GM06990 (cell line): ENCODE measurements around the gene MRPL2.

ENCODE experiments used
- DNase-seq: peaks from one replicate; pipeline ENCODE4 v3.0.0-alpha.2; 2011; ENCODE audit not compliant: insufficient read length; ENCODE audit errors: extremely low read depth
- H3K27me3 ChIP-seq: replicated peaks from 2 replicates; pipeline ENCODE4 v1.6.0; 2011; ENCODE audit warnings: low read length; ENCODE audit not compliant: control insufficient read depth, insufficient read depth
- H3K36me3 ChIP-seq: 2 replicates; pipeline ENCODE4 v1.5.1; 2011; ENCODE audit warnings: low read length; ENCODE audit not compliant: control insufficient read depth, insufficient read depth
- H3K4me3 ChIP-seq: replicated peaks from 2 replicates; pipeline ENCODE4 v1.5.1; 2011; ENCODE audit warnings: low read depth, mild to moderate bottlenecking, control low read depth, low read length
- CTCF ChIP-seq: IDR thresholded peaks from 2 replicates; pipeline ENCODE4 v1.5.1; 2011; ENCODE audit warnings: low read length, control low read depth, mild to moderate bottlenecking, inconsistent platforms; ENCODE audit not compliant: insufficient read depth, poor library complexity, severe bottlenecking

The MRPL2 gene

DNA sequence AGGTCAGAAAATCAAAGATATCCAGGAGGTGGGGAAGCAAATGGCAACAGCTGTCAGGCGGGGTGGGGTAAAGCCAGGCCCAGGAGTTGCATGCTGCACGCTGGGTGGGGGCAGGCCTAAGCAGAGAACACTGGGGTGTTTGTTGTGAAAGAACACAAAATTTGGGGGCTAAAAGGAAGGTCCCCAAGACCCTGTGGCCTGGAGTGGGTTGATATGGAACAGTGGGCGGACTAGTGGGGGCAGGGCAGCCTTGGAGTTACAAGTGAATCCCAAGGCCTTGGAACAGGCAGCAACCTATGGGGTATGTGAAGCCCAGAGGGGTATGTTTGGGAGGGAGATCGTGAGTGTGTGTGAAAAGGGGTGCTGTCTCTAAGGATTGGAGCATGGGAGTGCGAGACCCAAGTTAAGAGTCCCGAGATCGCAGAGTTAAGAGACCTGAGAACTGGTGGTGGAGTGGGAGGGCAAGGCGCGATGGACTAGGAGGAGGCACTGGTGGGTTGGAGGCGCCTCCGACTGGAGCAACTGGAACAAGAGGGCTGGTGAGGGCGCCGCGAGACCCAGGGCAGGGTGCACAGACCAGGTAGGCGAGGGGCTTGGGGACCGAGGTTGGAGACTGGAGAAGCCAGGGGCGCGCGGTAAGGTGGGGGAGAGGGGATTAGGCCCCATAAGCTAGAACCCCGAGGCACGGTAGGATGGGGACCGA, 6.2 kb downstream of the MRPL2 start:
- H3K27me3 ChIP-seq, result no peaks in the 10 kb centered on the region
- H3K36me3 ChIP-seq, result peaks cover 21% of the 10 kb centered on the region
- peak overlapping the region; percentile 94 for H3K4me3 ChIP-seq
- peak; percentile 38 for DNase-seq
- TF ChIP-seq CTCF, result no peak

DNA sequence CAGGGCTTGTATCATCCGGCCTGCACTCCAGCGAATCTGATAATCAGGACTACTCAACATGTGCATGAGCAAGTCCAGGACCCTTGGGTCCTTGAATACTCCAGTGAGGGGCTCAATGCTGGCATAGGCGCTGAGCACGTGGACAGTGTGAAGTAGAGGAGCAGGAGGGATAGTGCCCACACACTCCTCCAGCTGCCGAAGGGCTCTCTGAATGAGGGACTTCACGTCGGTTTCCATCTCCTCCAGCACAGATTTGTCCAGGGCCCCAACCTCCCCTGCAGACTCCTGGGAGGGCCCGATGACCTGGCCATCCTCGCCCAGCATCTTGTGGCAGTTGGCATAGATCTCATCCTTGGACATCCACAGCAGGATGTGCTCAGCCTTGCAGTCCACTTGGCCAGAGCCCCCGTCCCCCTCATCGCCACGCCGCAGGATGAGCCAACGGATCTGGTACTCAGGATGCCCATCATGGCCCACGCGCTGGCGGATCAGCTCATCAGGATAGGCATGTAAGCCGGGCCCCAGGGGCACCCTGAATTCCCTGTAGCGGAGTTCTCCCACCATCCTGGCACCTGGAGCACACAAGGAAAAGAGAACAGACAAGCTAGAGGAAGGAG, 6.9 kb downstream of the MRPL2 start:
- no peak for TF ChIP-seq CTCF
- H3K27me3 ChIP-seq, result no peaks in the 10 kb centered on the region
- peaks cover 22% of the 10 kb centered on the region for H3K36me3 ChIP-seq
- no peak for DNase-seq
- H3K4me3 ChIP-seq, result peak overlapping the region; percentile 94

DNA sequence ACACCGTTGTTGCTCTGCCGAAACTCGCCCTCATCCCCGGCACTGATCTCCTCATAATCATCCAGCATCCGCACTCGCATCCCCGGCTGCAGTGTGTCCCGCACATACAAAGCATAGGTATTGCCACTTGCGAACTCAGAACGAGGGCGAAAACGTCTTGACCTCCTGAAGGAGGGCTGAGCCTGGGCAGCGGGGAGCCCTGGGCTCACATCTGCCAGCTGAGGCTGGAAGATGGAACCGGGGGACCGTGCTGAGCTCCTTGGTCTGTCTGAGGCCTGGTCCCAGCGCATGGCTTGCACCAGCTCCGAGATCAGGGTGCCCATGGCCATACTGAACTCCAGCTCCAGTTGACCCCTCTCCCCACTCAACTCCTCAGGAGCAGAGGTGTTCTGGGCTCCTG, 8.3 kb downstream of the MRPL2 start:
- Histone ChIP-seq H3K27me3 (no peaks in the 10 kb centered on the region), H3K36me3 (peaks cover 25% of the 10 kb centered on the region), H3K4me3 (no peak overlapping the region)
- no peak for TF ChIP-seq CTCF
- no peak for DNase-seq

DNA sequence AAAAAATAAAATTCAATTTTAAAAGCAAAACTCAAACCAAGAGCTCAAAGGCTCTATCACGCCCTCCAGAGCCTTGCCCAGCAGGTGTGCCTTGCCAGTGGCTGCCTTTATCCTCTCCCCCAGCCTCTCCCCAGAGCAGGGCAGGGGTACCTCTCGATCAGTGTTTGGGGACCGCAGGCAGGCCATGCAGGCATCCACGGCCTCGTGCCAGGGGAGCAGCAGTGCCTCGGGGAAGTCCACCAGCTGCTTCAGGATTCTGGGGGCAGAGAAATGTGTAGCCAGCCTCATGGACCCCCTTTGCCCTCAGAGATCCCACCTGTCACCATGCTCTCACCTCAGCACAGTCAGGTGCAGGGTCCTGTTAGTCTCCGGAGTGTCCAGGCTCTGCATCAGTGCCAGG, 11.2 kb downstream of the MRPL2 start:
- H3K27me3 ChIP-seq, result no peaks in the 10 kb centered on the region
- no peak for TF ChIP-seq CTCF
- DNase-seq, result no peak
- H3K36me3 ChIP-seq, result peaks cover 34% of the 10 kb centered on the region
- no peak overlapping the region for H3K4me3 ChIP-seq

GRCh38 chr6:43045371-43045930, 13.8 kb downstream of the MRPL2 start:
- DNase-seq, result no peak
- H3K4me3 ChIP-seq, result no peak overlapping the region
- peaks cover 40% of the 10 kb centered on the region for H3K36me3 ChIP-seq
- no peak for TF ChIP-seq CTCF
- H3K27me3 ChIP-seq, result no peaks in the 10 kb centered on the region
